ENCODE data around the gene ENAM.

Gene ENAM

DNA sequence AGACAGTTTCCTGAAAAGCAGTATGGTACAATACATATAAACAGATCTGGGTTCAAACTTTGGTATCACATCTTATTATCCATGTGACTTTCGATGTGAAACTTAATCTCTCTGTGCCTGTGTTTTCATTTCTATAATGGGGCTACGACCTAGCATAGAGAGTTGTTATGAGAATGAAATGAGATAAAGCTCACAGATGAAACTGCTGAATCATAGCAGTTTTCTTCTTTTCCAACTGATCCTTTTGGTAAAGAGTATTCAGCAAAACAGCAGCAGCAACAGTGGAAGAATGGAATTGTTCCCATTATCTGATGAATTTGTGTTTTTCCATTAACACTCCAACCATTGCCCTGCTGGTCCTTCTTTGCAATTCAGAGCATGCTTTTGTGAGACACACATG is 20.2 kb upstream of the ENAM start:
- no peak overlapping the region for H3K4me3 ChIP-seq (ENCODE audit: low read depth, low read length)
- TF ChIP-seq, protein P1, sequence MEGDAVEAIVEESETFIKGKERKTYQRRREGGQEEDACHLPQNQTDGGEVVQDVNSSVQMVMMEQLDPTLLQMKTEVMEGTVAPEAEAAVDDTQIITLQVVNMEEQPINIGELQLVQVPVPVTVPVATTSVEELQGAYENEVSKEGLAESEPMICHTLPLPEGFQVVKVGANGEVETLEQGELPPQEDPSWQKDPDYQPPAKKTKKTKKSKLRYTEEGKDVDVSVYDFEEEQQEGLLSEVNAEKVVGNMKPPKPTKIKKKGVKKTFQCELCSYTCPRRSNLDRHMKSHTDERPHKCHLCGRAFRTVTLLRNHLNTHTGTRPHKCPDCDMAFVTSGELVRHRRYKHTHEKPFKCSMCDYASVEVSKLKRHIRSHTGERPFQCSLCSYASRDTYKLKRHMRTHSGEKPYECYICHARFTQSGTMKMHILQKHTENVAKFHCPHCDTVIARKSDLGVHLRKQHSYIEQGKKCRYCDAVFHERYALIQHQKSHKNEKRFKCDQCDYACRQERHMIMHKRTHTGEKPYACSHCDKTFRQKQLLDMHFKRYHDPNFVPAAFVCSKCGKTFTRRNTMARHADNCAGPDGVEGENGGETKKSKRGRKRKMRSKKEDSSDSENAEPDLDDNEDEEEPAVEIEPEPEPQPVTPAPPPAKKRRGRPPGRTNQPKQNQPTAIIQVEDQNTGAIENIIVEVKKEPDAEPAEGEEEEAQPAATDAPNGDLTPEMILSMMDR (IDR thresholded peaks at IDR 0.05; ENCODE audit: borderline replicate concordance, insufficient read depth, low read depth, low read length): no peak

DNA sequence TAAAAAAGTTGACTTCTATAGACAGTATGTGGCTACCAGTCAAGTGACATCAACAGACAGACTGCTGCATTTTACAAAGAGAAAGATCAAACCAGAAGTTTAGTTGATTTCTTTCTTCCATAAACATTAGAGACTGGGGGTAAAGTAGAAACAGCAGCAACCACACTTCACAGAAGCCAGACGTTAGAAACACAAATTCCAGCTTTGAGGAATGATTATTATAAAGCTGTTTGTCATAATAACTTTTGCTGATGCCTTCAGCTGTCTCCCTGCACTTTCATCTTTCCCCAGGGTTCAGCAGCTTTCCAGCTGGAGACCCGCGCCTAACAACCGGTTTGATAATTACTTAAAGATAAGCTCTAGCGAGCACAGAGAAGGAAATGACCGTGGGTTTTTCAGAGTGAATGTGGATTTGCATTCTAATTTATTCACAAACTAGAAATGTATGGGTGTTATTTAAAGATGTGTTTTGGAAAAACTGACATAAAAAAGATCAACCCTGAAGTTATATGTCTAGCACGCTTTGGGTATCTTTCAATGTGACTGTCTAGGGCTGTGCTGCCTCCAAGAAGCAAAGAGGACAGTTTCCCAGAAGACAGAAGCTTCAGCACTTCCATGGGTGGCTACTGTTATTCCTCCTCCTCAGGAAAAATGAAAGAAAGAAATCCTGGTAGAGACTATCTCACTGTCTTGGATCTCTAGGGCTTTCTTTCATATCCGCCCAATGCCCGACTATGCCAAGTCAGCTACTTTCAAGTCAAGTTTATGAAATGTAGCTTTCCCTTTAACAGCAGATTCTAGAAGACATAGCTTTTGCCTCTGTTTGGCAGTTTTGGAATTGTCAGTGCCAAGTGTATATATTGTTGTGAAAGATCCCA is 15.0 kb upstream of the ENAM start:
- no peak overlapping the region for H3K4me3 ChIP-seq (ENCODE audit: low read depth, low read length)
- TF ChIP-seq, protein P1 (IDR thresholded peaks at IDR 0.05; ENCODE audit: borderline replicate concordance, insufficient read depth, low read depth, low read length): no peak

DNA sequence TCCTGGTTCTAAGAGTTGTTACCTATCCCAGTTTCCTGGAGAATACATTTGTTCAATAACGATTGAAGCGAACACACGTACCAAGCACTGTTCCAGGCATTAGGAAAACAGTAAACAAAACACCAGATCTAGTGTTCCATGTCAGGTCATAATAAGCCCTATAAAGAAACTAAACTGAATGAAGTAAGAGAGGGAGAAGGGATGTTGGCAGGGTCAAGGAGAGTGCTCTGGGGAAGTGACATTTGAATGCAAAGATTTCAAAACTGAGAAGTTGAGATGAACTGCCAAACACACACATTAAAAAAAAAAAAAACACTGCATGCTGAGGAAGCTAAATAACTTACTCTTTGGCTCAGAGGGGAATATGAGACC is 14.4 kb upstream of the ENAM start:
- TF ChIP-seq, protein P1 (IDR thresholded peaks at IDR 0.05; ENCODE audit: borderline replicate concordance, insufficient read depth, low read depth, low read length): no peak
- H3K4me3 ChIP-seq (ENCODE audit: low read depth, low read length): no peak overlapping the region

DNA sequence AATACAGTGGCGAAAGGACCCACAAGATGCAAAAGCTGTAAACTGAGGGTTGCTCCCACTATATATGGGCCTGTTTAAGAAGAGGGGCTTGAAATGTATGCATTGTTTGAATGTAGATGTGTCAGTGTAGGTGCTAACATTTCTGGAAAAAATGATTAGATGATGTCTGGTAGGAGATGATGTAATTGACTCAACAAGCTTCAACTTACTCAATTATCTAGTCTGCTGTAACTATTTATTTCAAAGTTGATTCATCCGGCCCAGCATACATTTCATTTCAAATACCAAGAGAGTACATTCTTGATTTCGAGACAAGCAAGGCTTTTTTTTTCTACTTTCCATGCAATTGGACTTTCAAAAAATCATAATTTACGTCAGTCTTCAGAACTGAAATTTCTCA is 9.3 kb upstream of the ENAM start:
- no peak overlapping the region for H3K4me3 ChIP-seq (ENCODE audit: low read depth, low read length)
- TF ChIP-seq, protein P1 (IDR thresholded peaks at IDR 0.05; ENCODE audit: borderline replicate concordance, insufficient read depth, low read depth, low read length): no peak

DNA sequence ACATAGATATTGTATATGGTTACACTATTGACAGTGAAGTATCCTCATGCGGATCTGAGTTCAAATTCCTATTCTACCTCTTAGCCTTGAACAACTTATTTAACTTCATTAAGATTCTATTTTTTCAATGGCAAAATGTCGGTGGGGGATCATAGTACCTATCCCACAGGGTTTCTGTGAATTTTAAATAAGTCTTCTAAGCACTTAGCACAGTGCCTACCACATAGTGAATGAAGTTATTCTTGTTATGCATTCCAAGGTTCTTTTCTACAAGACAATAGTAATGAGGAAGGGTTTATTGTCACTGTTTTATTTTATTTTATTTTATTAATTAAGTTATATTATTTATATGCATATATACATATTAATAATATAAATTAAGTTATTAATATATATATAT is 8.8 kb upstream of the ENAM start:
- no peak overlapping the region for H3K4me3 ChIP-seq (ENCODE audit: low read depth, low read length)
- TF ChIP-seq, protein P1 (IDR thresholded peaks at IDR 0.05; ENCODE audit: borderline replicate concordance, insufficient read depth, low read depth, low read length): no peak

DNA sequence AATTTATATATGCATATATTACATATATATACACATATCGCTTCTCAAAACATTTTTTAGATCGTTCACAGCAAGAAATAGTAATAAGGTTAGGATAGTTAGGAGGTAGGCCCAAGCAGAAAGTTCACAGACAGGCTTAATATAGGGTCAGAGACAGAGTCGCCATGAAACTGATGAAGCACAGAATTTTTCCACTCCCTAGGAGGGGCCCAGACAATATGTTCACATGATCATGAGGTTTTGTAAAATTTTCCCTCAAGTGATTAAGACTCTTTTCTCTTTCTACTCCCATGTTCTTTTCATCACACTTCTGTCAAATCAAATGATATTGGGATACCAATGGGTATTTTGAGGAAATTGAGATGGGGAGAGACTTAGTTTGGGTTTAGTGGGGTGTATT is 5.2 kb upstream of the ENAM start:
- TF ChIP-seq, protein P1 (IDR thresholded peaks at IDR 0.05; ENCODE audit: borderline replicate concordance, insufficient read depth, low read depth, low read length): no peak
- no peak overlapping the region for H3K4me3 ChIP-seq (ENCODE audit: low read depth, low read length)

DNA sequence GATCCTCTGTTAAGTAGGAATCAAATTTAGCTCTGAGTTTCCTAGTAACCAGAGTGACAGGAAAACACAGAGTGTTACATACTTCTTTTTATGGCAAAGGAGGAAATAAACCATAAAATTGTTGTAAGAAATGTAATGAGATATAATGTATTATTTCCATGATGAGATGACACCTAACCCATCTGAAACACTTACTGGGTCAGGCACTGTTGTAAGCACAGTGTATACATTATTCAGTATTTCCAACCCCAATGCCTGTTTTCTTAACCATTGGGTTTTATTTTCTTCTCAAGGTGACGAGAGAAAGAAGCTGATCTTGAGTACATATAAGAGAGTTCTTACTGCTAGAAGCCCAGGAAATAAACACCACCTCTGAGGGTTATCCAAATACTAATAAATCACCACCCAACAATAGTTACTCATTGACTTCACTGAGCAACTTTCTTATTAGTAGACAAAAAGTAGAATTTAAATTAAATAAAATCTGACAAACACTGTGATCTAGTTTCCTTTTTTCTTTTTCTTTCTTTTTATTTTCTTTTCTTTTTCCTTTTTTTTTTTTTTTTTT is 4.2 kb upstream of the ENAM start:
- H3K4me3 ChIP-seq (ENCODE audit: low read depth, low read length): no peak overlapping the region
- TF ChIP-seq, protein P1 (IDR thresholded peaks at IDR 0.05; ENCODE audit: borderline replicate concordance, insufficient read depth, low read depth, low read length): no peak

Data from GM12875 (cell line).